Activated T-helper 2 cell treated with anti-CD3 and anti-CD28 coated beads, Interferon-gamma antibody, Interleukin-2, Interleukin-4, amounts not matched to agents 10 μg/mL and 5 μg/mL and 100 μg/mL, durations not matched to agents 14 hours and 24 hours and 36 hours (primary cell): ENCODE data around the gene LYPD6. TPM values are rescaled to one million over a fixed set of nuclear protein-coding genes. Genes with fewer than 3 reads are reported as not detected.

Experiments
- DNase-seq: peaks from one replicate; pipeline ENCODE4 v3.0.0; 2021; ENCODE audit warnings: low spot score
- H3K27ac Mint-ChIP-seq: one replicate; pipeline ENCODE4 v1.8.0; 2021; ENCODE audit warnings: mixed read lengths
- H3K27me3 Mint-ChIP-seq: one replicate; pipeline ENCODE4 v1.8.0; 2021; ENCODE audit warnings: low read depth, mixed read lengths
- H3K36me3 Mint-ChIP-seq: one replicate; pipeline ENCODE4 v1.8.0; 2021; ENCODE audit warnings: low read depth, mixed read lengths
- H3K4me1 Mint-ChIP-seq: one replicate; pipeline ENCODE4 v1.8.0; 2021; ENCODE audit warnings: low read depth, mixed read lengths
- H3K4me3 Mint-ChIP-seq: one replicate; pipeline ENCODE4 v1.8.0; 2021; ENCODE audit warnings: low read depth, mild to moderate bottlenecking, moderate library complexity, mixed read lengths
- H3K9me3 Mint-ChIP-seq: one replicate; pipeline ENCODE4 v1.8.0; 2021; ENCODE audit warnings: mixed read lengths
- intact Hi-C: fragments of 100-400 bp; cut with micrococcal nuclease; formaldehyde crosslinking; loops from one replicate; pipeline ENCODE4 v1.15.1; 2023
- total RNA-seq: library from RNA; stranded (reverse); gene quantifications from 2 replicates; pipeline ENCODE4 v1.2.3, GENCODE V29; 2022

Gene LYPD6
- total RNA-seq, 1 donor from 2014 or later, result not detected

DNA sequence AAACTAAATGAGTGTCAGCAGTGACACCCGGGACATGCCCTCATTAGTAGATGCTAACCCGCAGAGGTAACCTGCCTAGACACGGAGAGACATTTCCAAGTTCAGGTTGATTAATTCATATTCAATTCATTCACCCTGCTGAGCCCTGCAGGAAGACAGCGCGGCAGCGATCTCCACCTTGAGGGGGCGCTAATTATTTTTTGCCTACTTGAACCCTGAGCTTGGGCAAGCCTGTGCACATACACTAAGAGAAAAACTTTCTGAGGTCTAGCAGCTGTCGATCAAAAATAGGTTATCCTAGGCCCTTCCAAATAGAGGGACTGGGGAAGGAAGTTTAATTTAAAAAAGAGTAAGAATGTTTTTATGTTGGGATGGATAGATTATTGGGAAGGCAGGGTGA is 1.3 kb upstream of the LYPD6 start:
- no peaks in the 10 kb centered on the region for H3K9me3 Mint-ChIP-seq
- no peak overlapping the region for H3K27ac Mint-ChIP-seq
- no peak overlapping the region for H3K4me3 Mint-ChIP-seq
- intact Hi-C loops, result no loop called here
- DNase-seq, result no peak
- peaks cover 53% of the 10 kb centered on the region for H3K27me3 Mint-ChIP-seq
- no peaks in the 10 kb centered on the region for H3K4me1 Mint-ChIP-seq
- H3K36me3 Mint-ChIP-seq, result no peaks in the 10 kb centered on the region

DNA sequence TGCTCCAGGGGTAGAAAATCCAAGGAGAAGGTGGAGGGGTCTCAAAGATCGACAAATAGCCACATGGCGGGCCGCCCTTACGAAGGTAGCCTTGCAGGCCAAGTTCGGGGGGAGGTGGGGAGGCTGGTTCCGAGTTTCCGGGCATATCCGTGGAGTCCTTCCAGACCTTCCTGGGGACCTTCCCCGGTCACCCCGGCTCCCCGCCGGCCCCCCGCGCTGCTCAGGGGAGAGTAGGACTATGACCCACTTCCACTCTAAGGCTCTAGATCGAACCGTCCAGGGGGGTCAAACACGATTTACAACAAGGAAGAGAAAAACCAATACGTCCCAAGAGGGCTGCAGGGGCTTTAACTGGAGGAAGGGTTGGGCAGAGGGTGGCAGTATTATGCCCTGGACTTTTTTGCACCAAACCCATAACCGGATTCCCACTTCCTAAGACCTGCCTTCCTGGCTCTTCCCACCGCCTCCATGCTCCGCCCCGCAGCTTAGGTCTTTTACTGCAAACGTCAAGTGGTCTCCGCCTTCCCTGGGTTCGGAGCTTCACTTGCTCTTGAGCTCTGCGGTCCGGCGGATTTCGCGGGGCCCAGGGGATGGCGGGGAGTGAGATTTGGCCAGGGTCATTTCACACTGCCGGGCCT is 779 bp upstream of the LYPD6 start:
- H3K36me3 Mint-ChIP-seq, result no peaks in the 10 kb centered on the region
- DNase-seq, result no peak
- intact Hi-C loops, result no loop called here
- H3K4me3 Mint-ChIP-seq, result no peak overlapping the region
- no peaks in the 10 kb centered on the region for H3K9me3 Mint-ChIP-seq
- H3K27ac Mint-ChIP-seq, result no peak overlapping the region
- peaks cover 53% of the 10 kb centered on the region for H3K27me3 Mint-ChIP-seq
- H3K4me1 Mint-ChIP-seq, result no peaks in the 10 kb centered on the region

DNA sequence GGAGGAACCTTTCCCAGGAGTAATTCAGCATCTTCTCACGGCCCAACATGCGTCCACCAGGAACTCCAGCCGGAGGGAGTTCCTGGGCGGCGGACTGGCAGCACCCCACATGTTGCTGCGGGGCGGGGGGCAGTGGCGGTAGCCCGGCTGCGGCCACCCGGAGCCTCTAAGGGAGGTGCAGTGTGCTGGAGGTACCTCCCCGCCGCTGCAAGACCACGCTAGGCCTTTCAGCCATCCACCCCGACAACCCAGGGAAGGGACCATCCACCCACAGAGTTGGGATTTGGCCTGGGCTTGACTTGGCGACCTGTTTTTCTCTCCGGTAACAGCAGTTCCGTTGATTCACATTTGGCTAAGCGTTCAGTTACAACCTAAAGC is 625 bp downstream of the LYPD6 start:
- no peaks in the 10 kb centered on the region for H3K36me3 Mint-ChIP-seq
- no peaks in the 10 kb centered on the region for H3K9me3 Mint-ChIP-seq
- no peaks in the 10 kb centered on the region for H3K4me1 Mint-ChIP-seq
- DNase-seq, result no peak
- no peak overlapping the region for H3K4me3 Mint-ChIP-seq
- H3K27me3 Mint-ChIP-seq, result peaks cover 48% of the 10 kb centered on the region
- intact Hi-C loops, result no loop called here
- no peak overlapping the region for H3K27ac Mint-ChIP-seq

GRCh38 chr2:149332364-149332763 is 2.0 kb downstream of the LYPD6 start:
- Mint-ChIP-seq H3K4me1 (no peaks in the 10 kb centered on the region), H3K27me3 (peaks cover 48% of the 10 kb centered on the region), H3K4me3 (no peak overlapping the region), H3K9me3 (no peaks in the 10 kb centered on the region), H3K36me3 (no peaks in the 10 kb centered on the region), H3K27ac (no peak overlapping the region)
- intact Hi-C loops, result no loop called here
- DNase-seq, result no peak

DNA sequence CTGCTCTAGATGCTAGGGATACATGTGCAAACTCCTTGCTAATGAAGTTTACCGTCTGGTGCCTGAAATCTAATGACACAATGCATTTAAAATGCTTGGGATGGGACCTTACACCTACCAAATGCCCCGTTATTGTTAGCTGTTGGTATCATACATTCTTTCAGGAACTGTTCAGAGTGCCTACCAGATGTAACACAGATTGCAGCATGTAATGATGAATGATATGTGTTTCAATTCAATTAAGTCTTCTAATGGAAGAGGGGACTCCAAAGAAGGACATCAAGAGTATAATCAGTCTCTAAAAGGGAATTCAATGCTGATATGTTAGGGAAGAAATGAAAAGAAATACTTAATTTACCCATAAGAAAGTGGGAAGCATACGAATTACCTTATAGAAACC is 3.2 kb downstream of the LYPD6 start:
- Mint-ChIP-seq H3K27me3 (peaks cover 39% of the 10 kb centered on the region), H3K27ac (no peak overlapping the region), H3K4me1 (no peaks in the 10 kb centered on the region), H3K4me3 (no peak overlapping the region), H3K9me3 (no peaks in the 10 kb centered on the region), H3K36me3 (no peaks in the 10 kb centered on the region)
- intact Hi-C loops, result no loop called here
- DNase-seq, result no peak

- Mint-ChIP-seq H3K4me3 (no peak overlapping the region), H3K27me3 (peaks cover 34% of the 10 kb centered on the region), H3K4me1 (no peaks in the 10 kb centered on the region), H3K27ac (no peak overlapping the region), H3K9me3 (no peaks in the 10 kb centered on the region), H3K36me3 (no peaks in the 10 kb centered on the region)
- no peak for DNase-seq
- intact Hi-C loops, result no loop called here
These were observed 3.8 kb downstream of the LYPD6 start for GRCh38 chr2:149334156-149334555.

- H3K27me3 Mint-ChIP-seq, result no peaks in the 10 kb centered on the region
These were observed 8.9 kb downstream of the LYPD6 start for GRCh38 chr2:149339324-149339723.

DNA sequence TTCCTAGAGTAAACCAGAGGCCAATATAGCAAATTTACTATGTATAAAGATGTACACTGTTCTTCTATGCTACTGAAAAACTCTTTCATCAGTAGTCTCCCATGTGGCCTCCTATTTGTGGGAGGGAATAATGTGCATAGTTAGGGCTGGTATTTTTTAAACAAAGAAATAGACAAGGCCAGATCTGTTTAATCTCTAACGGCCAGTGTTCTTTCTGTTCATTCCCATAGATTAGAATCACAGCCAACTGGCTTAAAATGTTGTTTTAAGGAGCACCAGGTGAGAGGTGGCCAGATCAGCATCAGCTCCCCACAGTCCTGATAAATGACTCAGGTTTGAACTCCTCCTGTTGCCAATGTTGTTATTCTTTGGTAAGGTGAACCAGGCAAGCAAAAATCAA is 12.1 kb downstream of the LYPD6 start:
- Mint-ChIP-seq H3K4me1 (no peaks in the 10 kb centered on the region), H3K36me3 (no peaks in the 10 kb centered on the region), H3K4me3 (no peak overlapping the region), H3K27me3 (no peaks in the 10 kb centered on the region), H3K9me3 (no peaks in the 10 kb centered on the region), H3K27ac (no peak overlapping the region)
- intact Hi-C loops, result no loop called here
- DNase-seq, result no peak

More at GRCh38 chr2:149339324-149339723, 8.9 kb downstream of the LYPD6 start:
- intact Hi-C loops, result no loop called here
- no peaks in the 10 kb centered on the region for H3K9me3 Mint-ChIP-seq
- no peak overlapping the region for H3K27ac Mint-ChIP-seq
- no peaks in the 10 kb centered on the region for H3K4me1 Mint-ChIP-seq
- no peaks in the 10 kb centered on the region for H3K36me3 Mint-ChIP-seq
- no peak for DNase-seq
- H3K4me3 Mint-ChIP-seq, result no peak overlapping the region

GRCh38 chr2:149344105-149344504 is 13.7 kb downstream of the LYPD6 start:
- Mint-ChIP-seq H3K4me1 (no peaks in the 10 kb centered on the region), H3K27ac (no peak overlapping the region), H3K27me3 (peaks cover 5% of the 10 kb centered on the region), H3K4me3 (no peak overlapping the region), H3K36me3 (no peaks in the 10 kb centered on the region), H3K9me3 (no peaks in the 10 kb centered on the region)
- intact Hi-C loops, result no loop called here
- no peak for DNase-seq

- Mint-ChIP-seq H3K27ac (no peak overlapping the region), H3K36me3 (no peaks in the 10 kb centered on the region), H3K27me3 (peaks cover 5% of the 10 kb centered on the region), H3K4me1 (no peaks in the 10 kb centered on the region), H3K9me3 (no peaks in the 10 kb centered on the region), H3K4me3 (no peak overlapping the region)
- DNase-seq, result no peak
- intact Hi-C loops, result no loop called here
These were observed 15.9 kb downstream of the LYPD6 start for GRCh38 chr2:149346272-149346671.

DNA sequence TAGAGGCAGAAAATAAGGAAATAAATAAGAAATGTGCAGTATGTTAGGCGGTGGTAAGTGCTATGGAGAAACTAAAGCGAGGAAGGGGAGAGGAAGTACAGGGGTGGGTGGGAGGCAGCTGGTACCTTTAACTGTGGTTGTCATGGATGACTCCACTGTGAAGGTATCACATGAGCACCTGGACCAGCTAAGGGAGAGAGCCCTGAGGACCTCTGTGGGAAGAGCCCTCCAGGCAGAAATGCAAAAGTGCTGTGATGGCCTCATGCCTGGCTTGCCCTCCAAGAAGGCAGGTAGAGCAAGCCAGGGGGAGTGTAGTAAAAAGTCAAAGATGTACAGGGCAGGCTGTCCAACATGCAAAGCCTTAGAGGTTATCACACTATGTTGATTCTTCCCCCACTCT is 17.9 kb downstream of the LYPD6 start:
- no peaks in the 10 kb centered on the region for H3K4me1 Mint-ChIP-seq
- intact Hi-C loops, result no loop called here
- H3K36me3 Mint-ChIP-seq, result no peaks in the 10 kb centered on the region
- H3K27ac Mint-ChIP-seq, result no peak overlapping the region
- H3K27me3 Mint-ChIP-seq, result peaks cover 5% of the 10 kb centered on the region
- no peaks in the 10 kb centered on the region for H3K9me3 Mint-ChIP-seq
- no peak overlapping the region for H3K4me3 Mint-ChIP-seq
- DNase-seq, result no peak

- Mint-ChIP-seq H3K27ac (no peak overlapping the region), H3K4me3 (no peak overlapping the region), H3K4me1 (no peaks in the 10 kb centered on the region), H3K9me3 (no peaks in the 10 kb centered on the region), H3K36me3 (no peaks in the 10 kb centered on the region), H3K27me3 (peaks cover 5% of the 10 kb centered on the region)
- DNase-seq, result no peak
- intact Hi-C loops, result no loop called here
These were observed 23.0 kb downstream of the LYPD6 start for GRCh38 chr2:149353421-149353820.

- intact Hi-C loops, result no loop called here
- no peak overlapping the region for H3K27ac Mint-ChIP-seq
- H3K36me3 Mint-ChIP-seq, result no peaks in the 10 kb centered on the region
- H3K4me1 Mint-ChIP-seq, result no peaks in the 10 kb centered on the region
- no peak for DNase-seq
- no peak overlapping the region for H3K4me3 Mint-ChIP-seq
- H3K27me3 Mint-ChIP-seq, result no peaks in the 10 kb centered on the region
- H3K9me3 Mint-ChIP-seq, result no peaks in the 10 kb centered on the region
These were observed 25.5 kb downstream of the LYPD6 start for GRCh38 chr2:149355716-149356422.
